ENCODE results near the gene CCDC191. TPM values are rescaled to one million over a fixed set of nuclear protein-coding genes. Genes with fewer than 3 reads are reported as not detected.

The CCDC191 gene, protein sequence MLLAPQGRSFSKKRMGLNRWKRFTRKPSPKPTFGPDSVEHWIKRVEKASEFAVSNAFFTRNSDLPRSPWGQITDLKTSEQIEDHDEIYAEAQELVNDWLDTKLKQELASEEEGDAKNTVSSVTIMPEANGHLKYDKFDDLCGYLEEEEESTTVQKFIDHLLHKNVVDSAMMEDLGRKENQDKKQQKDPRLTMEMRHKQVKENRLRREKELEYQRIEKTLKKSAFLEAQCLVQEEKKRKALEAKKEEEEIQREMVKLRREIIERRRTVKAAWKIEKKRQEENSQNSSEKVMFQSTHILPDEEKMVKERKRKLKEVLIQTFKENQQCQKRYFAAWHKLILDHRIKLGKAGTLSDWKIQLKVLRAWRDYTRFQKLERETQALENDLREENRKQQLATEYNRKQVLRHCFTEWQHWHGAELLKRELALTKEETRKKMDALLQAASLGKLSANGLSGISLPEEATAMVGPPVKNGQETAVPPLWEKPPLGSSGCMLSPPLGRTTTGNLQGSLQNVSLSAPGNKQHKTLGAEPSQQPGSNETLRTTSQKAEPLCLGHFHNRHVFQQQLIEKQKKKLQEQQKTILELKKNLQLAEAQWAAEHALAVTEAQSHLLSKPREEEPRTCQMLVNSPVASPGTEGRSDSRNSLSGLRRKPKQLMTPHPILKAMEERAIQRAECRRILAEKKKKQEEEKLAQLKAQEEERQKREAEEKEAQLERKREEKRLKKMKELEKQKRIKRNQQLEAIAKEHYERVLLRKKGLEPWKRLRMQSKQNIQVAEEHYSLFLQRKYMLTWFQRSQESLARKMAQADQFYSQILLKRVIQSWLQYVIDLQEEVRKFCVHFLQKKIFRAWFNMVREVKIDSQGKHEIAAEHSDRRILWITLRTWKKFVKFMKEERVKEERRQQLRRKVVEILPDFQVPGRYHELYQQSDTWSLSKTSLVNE
- 1.2 and 2.1 TPM in 2 replicates for total RNA-seq

DNA sequence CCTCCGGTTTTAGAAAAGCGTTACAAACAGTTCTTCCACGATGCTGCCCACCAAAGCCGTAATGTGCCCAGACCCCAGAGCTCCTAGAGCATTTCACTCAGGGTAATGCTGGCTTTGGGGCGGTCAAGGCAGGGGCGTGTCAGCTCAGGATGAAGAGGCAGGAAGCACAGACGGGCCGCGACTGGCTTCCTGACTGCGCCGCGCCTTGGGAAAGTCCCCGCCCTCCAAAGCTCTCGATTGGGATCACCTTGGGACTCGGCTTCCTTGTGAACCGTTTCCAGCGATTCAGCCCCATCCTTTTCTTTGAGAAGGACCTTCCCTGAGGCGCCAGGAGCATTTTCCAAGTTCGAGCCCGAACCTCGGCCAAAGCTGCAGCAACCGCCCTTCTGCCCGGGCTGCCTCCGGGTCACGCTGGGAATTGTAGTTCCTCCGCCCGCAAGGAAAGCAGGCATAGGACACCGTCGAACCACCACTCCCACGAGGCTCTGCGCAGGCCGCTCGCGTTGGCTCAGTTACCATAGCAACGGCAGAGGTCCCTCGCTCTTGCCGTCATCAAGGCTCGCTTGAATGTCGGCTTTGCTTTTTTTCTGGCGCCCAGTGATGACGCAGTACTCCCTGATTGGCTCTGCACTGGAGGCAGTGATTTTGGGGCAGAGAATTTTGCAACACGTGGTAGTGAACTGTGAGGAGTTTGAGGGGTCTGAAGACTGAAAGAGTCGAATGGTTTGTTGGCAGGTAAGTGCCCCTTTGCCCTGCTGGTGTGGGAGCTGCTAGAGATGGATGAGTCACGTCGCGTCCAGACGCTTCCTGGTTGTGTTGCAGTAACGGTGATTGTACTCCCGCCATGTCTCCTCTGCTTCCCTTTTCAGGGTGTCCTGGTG, at the start of gene CCDC191, which contains the start of gene QTRT2:
CCDC191 (minus strand) TSS at position 397 of the 881 bp plus-strand sequence; CDS start at position 337, 60 bp downstream.
QTRT2 (plus strand) TSS at position 608 of the 881 bp plus-strand sequence. CDS start 8,521 bp downstream, outside the sequence.
- peak; percentile 90 for DNase-seq (ENCODE audit: low read depth)
- peak within 1 kb of the TSS; percentile 71 for H3K4me3 ChIP-seq (ENCODE audit: low read depth, low read length)
- TF ChIP-seq, protein P1, sequence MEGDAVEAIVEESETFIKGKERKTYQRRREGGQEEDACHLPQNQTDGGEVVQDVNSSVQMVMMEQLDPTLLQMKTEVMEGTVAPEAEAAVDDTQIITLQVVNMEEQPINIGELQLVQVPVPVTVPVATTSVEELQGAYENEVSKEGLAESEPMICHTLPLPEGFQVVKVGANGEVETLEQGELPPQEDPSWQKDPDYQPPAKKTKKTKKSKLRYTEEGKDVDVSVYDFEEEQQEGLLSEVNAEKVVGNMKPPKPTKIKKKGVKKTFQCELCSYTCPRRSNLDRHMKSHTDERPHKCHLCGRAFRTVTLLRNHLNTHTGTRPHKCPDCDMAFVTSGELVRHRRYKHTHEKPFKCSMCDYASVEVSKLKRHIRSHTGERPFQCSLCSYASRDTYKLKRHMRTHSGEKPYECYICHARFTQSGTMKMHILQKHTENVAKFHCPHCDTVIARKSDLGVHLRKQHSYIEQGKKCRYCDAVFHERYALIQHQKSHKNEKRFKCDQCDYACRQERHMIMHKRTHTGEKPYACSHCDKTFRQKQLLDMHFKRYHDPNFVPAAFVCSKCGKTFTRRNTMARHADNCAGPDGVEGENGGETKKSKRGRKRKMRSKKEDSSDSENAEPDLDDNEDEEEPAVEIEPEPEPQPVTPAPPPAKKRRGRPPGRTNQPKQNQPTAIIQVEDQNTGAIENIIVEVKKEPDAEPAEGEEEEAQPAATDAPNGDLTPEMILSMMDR (conservative IDR thresholded peaks at IDR 0.05; ENCODE audit: low read depth, low read length) = no peak

DNA sequence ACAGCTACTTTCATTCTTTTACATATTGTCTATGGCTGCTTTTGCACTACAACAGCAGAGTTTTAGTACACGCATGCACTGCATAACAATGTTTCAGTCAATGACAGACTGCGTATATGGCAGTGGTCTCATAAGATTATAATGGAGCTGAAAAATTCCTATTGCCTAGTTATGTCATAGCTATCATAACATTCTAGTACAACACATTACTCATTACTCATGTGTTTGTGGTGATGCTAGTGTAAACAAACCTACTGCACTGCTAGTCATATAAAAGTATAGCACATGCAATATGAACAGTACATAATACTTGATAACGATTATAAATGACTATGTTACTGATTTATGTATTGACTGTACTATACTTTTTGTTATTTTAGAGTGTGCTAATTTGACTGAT, 48.1 kb upstream of the CCDC191 start:
- no peak for DNase-seq (ENCODE audit: low read depth)
- TF ChIP-seq, protein P1 (conservative IDR thresholded peaks at IDR 0.05; ENCODE audit: low read depth, low read length) = no peak
- H3K4me3 ChIP-seq (ENCODE audit: low read depth, low read length) = no peak overlapping the region

DNA sequence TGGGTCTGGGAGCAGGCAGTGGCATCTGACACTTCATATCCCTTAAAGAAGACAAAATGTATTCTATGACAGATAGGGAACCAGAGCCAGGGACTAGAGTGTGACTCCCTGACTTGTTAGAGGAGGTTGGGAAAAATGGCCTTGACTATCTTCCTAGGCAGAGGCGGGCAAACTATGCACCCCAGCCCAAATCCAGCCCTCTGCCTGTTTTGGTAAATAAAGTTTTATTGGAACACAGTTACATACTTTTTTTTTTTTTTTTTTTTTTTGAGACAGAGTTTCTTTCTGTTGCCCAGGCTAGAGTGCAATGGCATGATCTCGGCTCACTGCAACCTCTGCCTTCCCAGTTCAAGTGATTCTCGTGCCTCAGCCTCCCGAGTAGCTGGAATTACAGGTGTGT, 47.5 kb upstream of the CCDC191 start:
- TF ChIP-seq, protein P1 (conservative IDR thresholded peaks at IDR 0.05; ENCODE audit: low read depth, low read length) = no peak
- DNase-seq (ENCODE audit: low read depth) = no peak
- H3K4me3 ChIP-seq (ENCODE audit: low read depth, low read length) = no peak overlapping the region

DNA sequence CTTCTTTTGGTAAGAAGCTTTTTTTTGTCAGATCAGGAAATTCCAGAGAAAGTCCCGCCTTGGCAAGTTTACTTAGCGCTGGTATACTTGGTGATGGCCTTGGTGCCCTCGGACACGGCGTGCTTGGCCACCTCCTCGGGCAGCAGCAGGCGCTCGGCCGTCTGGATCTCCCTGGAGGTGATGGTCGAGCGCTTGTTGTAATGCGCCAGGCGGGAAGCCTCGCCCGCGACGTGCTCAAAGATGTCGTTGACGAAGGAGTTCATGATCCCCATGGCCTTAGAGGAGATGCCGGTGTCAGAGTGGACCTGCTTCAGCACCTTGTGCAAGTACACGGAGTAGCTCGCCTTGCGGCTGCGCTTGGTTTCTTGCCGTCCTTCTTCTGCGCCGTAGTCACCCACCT, 46.9 kb upstream of the CCDC191 start:
- no peak for DNase-seq (ENCODE audit: low read depth)
- TF ChIP-seq, protein P1 (conservative IDR thresholded peaks at IDR 0.05; ENCODE audit: low read depth, low read length) = no peak
- H3K4me3 ChIP-seq (ENCODE audit: low read depth, low read length) = no peak overlapping the region

DNA sequence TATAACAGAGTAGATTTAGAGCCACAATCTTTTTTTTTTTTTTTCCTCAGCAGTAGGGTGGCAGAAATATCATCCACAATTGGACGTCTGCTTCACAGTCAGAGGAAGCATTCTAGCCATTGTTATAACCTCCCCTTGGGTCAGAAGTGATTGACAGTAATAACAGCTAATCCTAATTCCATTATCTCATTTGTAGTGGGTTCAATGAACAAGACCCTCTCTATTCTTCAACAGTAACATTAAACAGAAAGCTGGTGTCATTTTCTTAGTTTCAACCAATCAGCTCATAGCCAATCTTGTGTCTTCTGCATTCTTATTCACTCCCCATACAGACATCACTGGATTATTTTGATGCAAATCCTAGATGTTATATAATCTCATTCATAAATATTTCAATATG, 44.8 kb upstream of the CCDC191 start:
- no peak overlapping the region for H3K4me3 ChIP-seq (ENCODE audit: low read depth, low read length)
- TF ChIP-seq, protein P1 (conservative IDR thresholded peaks at IDR 0.05; ENCODE audit: low read depth, low read length) = no peak
- no peak for DNase-seq (ENCODE audit: low read depth)

DNA sequence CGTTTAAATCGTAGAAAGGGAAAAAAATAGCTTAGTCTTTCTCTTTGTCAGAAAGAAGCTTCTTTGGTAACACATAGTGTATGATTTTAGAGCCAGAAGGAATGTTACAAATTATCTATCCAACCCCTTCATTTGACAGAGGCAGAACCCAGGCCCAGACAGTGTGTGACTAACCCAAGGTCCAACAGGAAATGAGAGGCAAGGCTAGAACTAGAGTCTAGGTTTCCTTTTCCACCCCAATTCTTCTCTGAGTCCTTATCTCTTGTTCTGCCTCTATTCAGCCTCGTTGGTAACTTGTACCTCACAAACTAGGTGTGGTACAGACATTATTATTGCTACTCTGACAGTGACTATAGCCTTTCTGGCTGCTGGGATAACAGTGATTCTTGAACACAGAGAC, 39.5 kb upstream of the CCDC191 start:
- no peak for DNase-seq (ENCODE audit: low read depth)
- TF ChIP-seq, protein P1 (conservative IDR thresholded peaks at IDR 0.05; ENCODE audit: low read depth, low read length) = no peak
- H3K4me3 ChIP-seq (ENCODE audit: low read depth, low read length) = no peak overlapping the region

All from epithelial cell of proximal tubule (primary cell).